HepG2 (cell line): ENCODE measurements around the gene UAP1L1. TPM values are rescaled to one million over a fixed set of nuclear protein-coding genes. Genes with fewer than 3 reads are reported as not detected.

ENCODE experiments used
- ASH2L ChIP-seq: fragments of 300-600, 200-600 bp; sonication (generic); IDR thresholded peaks from 2 replicates; pipeline ENCODE4 v1.7.0; 2017; ENCODE audit warnings: low read depth, mild to moderate bottlenecking, moderate library complexity, mixed read lengths, low read length; ENCODE audit not compliant: insufficient read length
- CEBPB ChIP-seq: IDR thresholded peaks from 2 replicates; pipeline ENCODE4 v1.6.1; 2011; ENCODE audit warnings: low read depth, low read length, improper control_type of control experiment, borderline replicate concordance
- CHCHD3 ChIP-seq: sonication (generic); formaldehyde crosslinking; IDR thresholded peaks from 2 replicates; pipeline ENCODE4 v1.8.0; 2022; ENCODE audit warnings: mild to moderate bottlenecking, missing genetic modification reagents, moderate library complexity
- MAFF ChIP-seq: IDR thresholded peaks from 2 replicates; pipeline ENCODE4 v1.6.1; 2011; ENCODE audit warnings: low read depth, low read length, improper control_type of control experiment
- RBM22 ChIP-seq: fragments of 200-400 bp; formaldehyde crosslinking; optimal IDR thresholded peaks from 2 replicates; pipeline ENCODE3; 2017; ENCODE audit warnings: mild to moderate bottlenecking, low read length, moderate library complexity
- SAFB2 ChIP-seq: sonication (generic); formaldehyde crosslinking; IDR thresholded peaks from 2 replicates; pipeline ENCODE4 v1.5.1; 2020; ENCODE audit warnings: missing genetic modification reagents, low read depth, mild to moderate bottlenecking, borderline replicate concordance
- SNAI1 ChIP-seq: sonication (generic); formaldehyde crosslinking; IDR thresholded peaks from 2 replicates; pipeline ENCODE4 v1.5.0; 2020; ENCODE audit warnings: mild to moderate bottlenecking, missing genetic modification reagents, borderline replicate concordance
- TAF1 ChIP-seq: sonication (generic); formaldehyde crosslinking; IDR thresholded peaks from 2 replicates; pipeline ENCODE4 v1.4.0; 2020; ENCODE audit warnings: missing genetic modification reagents
- THRA ChIP-seq: sonication (generic); formaldehyde crosslinking; IDR thresholded peaks from 2 replicates; pipeline ENCODE4 v1.4.0; 2020; ENCODE audit warnings: missing genetic modification reagents, borderline replicate concordance
- ZBTB21 ChIP-seq: sonication (generic); formaldehyde crosslinking; IDR thresholded peaks from 2 replicates; pipeline ENCODE4 v1.4.0; 2020; ENCODE audit warnings: missing genetic modification reagents
- ZBTB38 ChIP-seq: sonication (generic); formaldehyde crosslinking; IDR thresholded peaks from 2 replicates; pipeline ENCODE4 v1.5.1; 2020; ENCODE audit warnings: mild to moderate bottlenecking, missing genetic modification reagents
- ZNF317 ChIP-seq: sonication (generic); formaldehyde crosslinking; IDR thresholded peaks from 2 replicates; pipeline ENCODE4 v1.5.0; 2020; ENCODE audit warnings: mild to moderate bottlenecking, missing genetic modification reagents
- ZNF510 ChIP-seq: sonication (generic); formaldehyde crosslinking; IDR thresholded peaks from 2 replicates; pipeline ENCODE4 v1.4.0; 2020; ENCODE audit warnings: low read depth, mild to moderate bottlenecking, missing genetic modification reagents
- polyA plus RNA-seq, 8 experiments: library from polyadenylated mRNA; depleted of rRNA in 3 of 8; stranded (reverse) in 7 of 8; unstranded in 1 of 8; fragments of >200 nt; fragmentation: Illumina TruSeq in 4 of 8; extraction: Trizol in 4 of 8; gene quantifications; 2 replicates each; pipeline versions ENCODE4 v1.2.1 to v1.2.3, GENCODE V29; 2011 to 2016; ENCODE audit warnings: low read depth in 4 of 8, missing spikeins in 1 of 8, mixed read lengths in 1 of 8; ENCODE audit not compliant: insufficient read depth in 1 of 8
- total RNA-seq, 5 experiments: library from RNA; depleted of rRNA; stranded (reverse); fragments of >200 nt; fragmentation: Illumina TruSeq; extraction: Trizol; gene quantifications; 2 replicates each; pipeline ENCODE4 v1.2.3, GENCODE V29; 2016; ENCODE audit warnings: low read depth in 1 of 5
- TF ChIP-seq, protein P1 (sequence below): sonication (generic); formaldehyde crosslinking; IDR thresholded peaks from 2 replicates; pipeline ENCODE4 v1.9.0; 2022; ENCODE audit warnings: missing genetic modification reagents, mild to moderate bottlenecking, borderline replicate concordance
- TF ChIP-seq, protein P2 (sequence below): sonication (generic); formaldehyde crosslinking; IDR thresholded peaks from 2 replicates; pipeline ENCODE4 v1.5.0; 2020; ENCODE audit warnings: missing genetic modification reagents
- TF ChIP-seq, protein P3 (sequence below): sonication (generic); formaldehyde crosslinking; IDR thresholded peaks from 2 replicates; pipeline ENCODE4 v1.5.1; 2020; ENCODE audit warnings: missing genetic modification reagents, mild to moderate bottlenecking, borderline replicate concordance
- TF ChIP-seq, protein P4 (sequence below): sonication (generic); formaldehyde crosslinking; IDR thresholded peaks from 2 replicates; pipeline ENCODE4 v1.4.0; 2020; ENCODE audit warnings: missing genetic modification reagents, borderline replicate concordance

Gene UAP1L1
- total and polyA plus RNA-seq, 2 of the 13 experiments (the other 11 are each of a cell fraction or from before 2014, with no cell fraction given) = 5.4 to 6.4 TPM

DNA sequence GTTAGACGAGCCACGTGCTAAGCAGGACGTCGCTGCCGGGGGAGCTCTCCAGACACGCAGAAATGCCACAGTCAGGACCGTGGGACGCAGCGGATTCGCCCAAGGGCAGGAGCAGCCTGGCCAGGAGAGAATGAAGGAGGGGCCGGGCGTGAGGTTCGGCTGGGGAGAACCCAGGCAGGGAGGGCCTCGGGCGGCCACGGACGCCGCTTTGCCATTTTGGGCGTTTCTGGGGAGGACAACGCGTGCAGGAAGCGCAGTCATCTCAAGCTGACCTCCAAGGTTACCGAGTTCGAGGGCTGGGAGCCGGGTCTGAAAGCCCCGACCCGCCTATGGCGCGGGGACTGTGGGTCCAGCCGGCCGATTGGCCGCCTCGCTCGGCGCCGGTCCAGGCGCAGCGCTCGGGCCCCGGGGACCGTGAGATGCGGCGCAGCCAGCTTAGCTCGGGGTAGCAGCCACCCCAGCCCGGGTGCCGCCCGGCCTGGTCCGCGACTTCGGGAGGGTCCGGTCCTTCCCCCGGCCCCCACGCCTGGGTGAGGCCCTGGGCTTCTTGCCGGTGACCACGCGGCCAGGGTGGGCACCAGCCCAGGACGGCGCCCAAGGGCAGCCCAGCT, 8.7 kb downstream of the UAP1L1 start (continued):
- TF ChIP-seq SAFB2 (CRISPR knock-in tag) (no peak), THRA (CRISPR knock-in tag) (no peak), TAF1 (CRISPR knock-in tag) (0 out of 2 replicates have a peak, but pooled peaks have one; percentile 22), RBM22 (no peak), ASH2L (no peak), ZBTB38 (CRISPR knock-in tag) (no peak; the same call in 1 of the 2 replicates), SNAI1 (peak; percentile 25; the same call in 1 of the 2 replicates), CEBPB (no peak), MAFF (no peak), ZNF510 (CRISPR knock-in tag) (peak; percentile 82; the same call in 1 of the 2 replicates), CHCHD3 (no peak), ZNF317 (CRISPR knock-in tag) (no peak), ZBTB21 (CRISPR knock-in tag) (no peak)
- TF ChIP-seq, protein P1, sequence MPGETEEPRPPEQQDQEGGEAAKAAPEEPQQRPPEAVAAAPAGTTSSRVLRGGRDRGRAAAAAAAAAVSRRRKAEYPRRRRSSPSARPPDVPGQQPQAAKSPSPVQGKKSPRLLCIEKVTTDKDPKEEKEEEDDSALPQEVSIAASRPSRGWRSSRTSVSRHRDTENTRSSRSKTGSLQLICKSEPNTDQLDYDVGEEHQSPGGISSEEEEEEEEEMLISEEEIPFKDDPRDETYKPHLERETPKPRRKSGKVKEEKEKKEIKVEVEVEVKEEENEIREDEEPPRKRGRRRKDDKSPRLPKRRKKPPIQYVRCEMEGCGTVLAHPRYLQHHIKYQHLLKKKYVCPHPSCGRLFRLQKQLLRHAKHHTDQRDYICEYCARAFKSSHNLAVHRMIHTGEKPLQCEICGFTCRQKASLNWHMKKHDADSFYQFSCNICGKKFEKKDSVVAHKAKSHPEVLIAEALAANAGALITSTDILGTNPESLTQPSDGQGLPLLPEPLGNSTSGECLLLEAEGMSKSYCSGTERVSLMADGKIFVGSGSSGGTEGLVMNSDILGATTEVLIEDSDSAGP = 0 out of 2 replicates have a peak, but pooled peaks have one; percentile 25
- TF ChIP-seq, protein P2, sequence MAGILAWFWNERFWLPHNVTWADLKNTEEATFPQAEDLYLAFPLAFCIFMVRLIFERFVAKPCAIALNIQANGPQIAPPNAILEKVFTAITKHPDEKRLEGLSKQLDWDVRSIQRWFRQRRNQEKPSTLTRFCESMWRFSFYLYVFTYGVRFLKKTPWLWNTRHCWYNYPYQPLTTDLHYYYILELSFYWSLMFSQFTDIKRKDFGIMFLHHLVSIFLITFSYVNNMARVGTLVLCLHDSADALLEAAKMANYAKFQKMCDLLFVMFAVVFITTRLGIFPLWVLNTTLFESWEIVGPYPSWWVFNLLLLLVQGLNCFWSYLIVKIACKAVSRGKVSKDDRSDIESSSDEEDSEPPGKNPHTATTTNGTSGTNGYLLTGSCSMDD (CRISPR knock-in tag) = no peak
- TF ChIP-seq, protein P3, sequence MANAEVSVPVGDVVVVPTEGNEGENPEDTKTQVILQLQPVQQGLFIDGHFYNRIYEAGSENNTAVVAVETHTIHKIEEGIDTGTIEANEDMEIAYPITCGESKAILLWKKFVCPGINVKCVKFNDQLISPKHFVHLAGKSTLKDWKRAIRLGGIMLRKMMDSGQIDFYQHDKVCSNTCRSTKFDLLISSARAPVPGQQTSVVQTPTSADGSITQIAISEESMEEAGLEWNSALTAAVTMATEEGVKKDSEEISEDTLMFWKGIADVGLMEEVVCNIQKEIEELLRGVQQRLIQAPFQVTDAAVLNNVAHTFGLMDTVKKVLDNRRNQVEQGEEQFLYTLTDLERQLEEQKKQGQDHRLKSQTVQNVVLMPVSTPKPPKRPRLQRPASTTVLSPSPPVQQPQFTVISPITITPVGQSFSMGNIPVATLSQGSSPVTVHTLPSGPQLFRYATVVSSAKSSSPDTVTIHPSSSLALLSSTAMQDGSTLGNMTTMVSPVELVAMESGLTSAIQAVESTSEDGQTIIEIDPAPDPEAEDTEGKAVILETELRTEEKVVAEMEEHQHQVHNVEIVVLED = no peak
- TF ChIP-seq, protein P4, sequence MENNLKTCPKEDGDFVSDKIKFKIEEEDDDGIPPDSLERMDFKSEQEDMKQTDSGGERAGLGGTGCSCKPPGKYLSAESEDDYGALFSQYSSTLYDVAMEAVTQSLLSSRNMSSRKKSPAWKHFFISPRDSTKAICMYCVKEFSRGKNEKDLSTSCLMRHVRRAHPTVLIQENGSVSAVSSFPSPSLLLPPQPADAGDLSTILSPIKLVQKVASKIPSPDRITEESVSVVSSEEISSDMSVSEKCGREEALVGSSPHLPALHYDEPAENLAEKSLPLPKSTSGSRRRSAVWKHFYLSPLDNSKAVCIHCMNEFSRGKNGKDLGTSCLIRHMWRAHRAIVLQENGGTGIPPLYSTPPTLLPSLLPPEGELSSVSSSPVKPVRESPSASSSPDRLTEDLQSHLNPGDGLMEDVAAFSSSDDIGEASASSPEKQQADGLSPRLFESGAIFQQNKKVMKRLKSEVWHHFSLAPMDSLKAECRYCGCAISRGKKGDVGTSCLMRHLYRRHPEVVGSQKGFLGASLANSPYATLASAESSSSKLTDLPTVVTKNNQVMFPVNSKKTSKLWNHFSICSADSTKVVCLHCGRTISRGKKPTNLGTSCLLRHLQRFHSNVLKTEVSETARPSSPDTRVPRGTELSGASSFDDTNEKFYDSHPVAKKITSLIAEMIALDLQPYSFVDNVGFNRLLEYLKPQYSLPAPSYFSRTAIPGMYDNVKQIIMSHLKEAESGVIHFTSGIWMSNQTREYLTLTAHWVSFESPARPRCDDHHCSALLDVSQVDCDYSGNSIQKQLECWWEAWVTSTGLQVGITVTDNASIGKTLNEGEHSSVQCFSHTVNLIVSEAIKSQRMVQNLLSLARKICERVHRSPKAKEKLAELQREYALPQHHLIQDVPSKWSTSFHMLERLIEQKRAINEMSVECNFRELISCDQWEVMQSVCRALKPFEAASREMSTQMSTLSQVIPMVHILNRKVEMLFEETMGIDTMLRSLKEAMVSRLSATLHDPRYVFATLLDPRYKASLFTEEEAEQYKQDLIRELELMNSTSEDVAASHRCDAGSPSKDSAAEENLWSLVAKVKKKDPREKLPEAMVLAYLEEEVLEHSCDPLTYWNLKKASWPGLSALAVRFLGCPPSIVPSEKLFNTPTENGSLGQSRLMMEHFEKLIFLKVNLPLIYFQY (CRISPR knock-in tag) = no peak
